HepG2 (cell line): ENCODE results near the gene H19. TPM values are rescaled to one million over a fixed set of nuclear protein-coding genes. Genes with fewer than 3 reads are reported as not detected.

Experiments used
- MTA1 ChIP-seq: sonication (generic); formaldehyde crosslinking; IDR thresholded peaks from 2 replicates; pipeline ENCODE4 v1.4.0; 2020; ENCODE audit warnings: missing genetic modification reagents, mild to moderate bottlenecking, borderline replicate concordance
- NKX3-1 ChIP-seq: sonication (generic); formaldehyde crosslinking; IDR thresholded peaks from 2 replicates; pipeline ENCODE4 v1.5.0; 2020; ENCODE audit warnings: missing genetic modification reagents
- SNRNP70 ChIP-seq: fragments of 200-400 bp; formaldehyde crosslinking; IDR thresholded peaks from 2 replicates; pipeline ENCODE4 v1.6.1; 2017; ENCODE audit warnings: mild to moderate bottlenecking, low read depth, low read length, moderate library complexity
- SRY ChIP-seq: sonication (generic); formaldehyde crosslinking; IDR thresholded peaks from 2 replicates; pipeline ENCODE4 v1.8.0; 2022; ENCODE audit warnings: mild to moderate bottlenecking, missing genetic modification reagents
- polyA plus RNA-seq, 8 experiments: library from polyadenylated mRNA; depleted of rRNA in 3 of 8; stranded (reverse) in 7 of 8; unstranded in 1 of 8; fragments of >200 nt; fragmentation: Illumina TruSeq in 4 of 8; extraction: Trizol in 4 of 8; gene quantifications; 2 replicates each; pipeline versions ENCODE4 v1.2.1 to v1.2.3, GENCODE V29; 2011 to 2016; ENCODE audit warnings: low read depth in 4 of 8, missing spikeins in 1 of 8, mixed read lengths in 1 of 8; ENCODE audit not compliant: insufficient read depth in 1 of 8
- total RNA-seq, 5 experiments: library from RNA; depleted of rRNA; stranded (reverse); fragments of >200 nt; fragmentation: Illumina TruSeq; extraction: Trizol; gene quantifications; 2 replicates each; pipeline ENCODE4 v1.2.3, GENCODE V29; 2016; ENCODE audit warnings: low read depth in 1 of 5
- TF ChIP-seq, protein P1 (sequence below): sonication (generic); formaldehyde crosslinking; IDR thresholded peaks from one replicate; pipeline ENCODE4 v1.5.1; 2020; ENCODE audit warnings: mild to moderate bottlenecking, missing genetic modification reagents; ENCODE audit errors: not compliant biosample characterization
- TF ChIP-seq, protein P2 (sequence below): sonication (generic); formaldehyde crosslinking; IDR thresholded peaks from 2 replicates; pipeline ENCODE4 v1.5.0; 2020; ENCODE audit warnings: missing genetic modification reagents, mild to moderate bottlenecking, borderline replicate concordance
- TF ChIP-seq, protein P3 (sequence below): sonication (generic); formaldehyde crosslinking; IDR thresholded peaks from 2 replicates; pipeline ENCODE4 v1.8.0; 2022; ENCODE audit warnings: mild to moderate bottlenecking, missing genetic modification reagents, moderate library complexity
- TF ChIP-seq, protein P4 (sequence below), 2 experiments: sonication (generic) in 1 of 2; formaldehyde crosslinking in 1 of 2; IDR thresholded peaks; 2 replicates each; pipeline versions ENCODE4 v1.5.1 to v1.6.1; 2011 to 2020; ENCODE audit warnings: borderline replicate concordance in 1 of 2, low read depth in 1 of 2, low read length in 1 of 2, mild to moderate bottlenecking in 1 of 2, missing genetic modification reagents in 1 of 2, moderate library complexity in 1 of 2
- TF ChIP-seq, protein P5 (sequence below): sonication (generic); formaldehyde crosslinking; IDR thresholded peaks from 2 replicates; pipeline ENCODE4 v1.5.0; 2020; ENCODE audit warnings: mild to moderate bottlenecking, missing genetic modification reagents

The H19 gene
- total and polyA plus RNA-seq, 2 of the 13 experiments (the other 11 are each of a cell fraction or from before 2014, with no cell fraction given) = 1.2 to 2.4 TPM

DNA sequence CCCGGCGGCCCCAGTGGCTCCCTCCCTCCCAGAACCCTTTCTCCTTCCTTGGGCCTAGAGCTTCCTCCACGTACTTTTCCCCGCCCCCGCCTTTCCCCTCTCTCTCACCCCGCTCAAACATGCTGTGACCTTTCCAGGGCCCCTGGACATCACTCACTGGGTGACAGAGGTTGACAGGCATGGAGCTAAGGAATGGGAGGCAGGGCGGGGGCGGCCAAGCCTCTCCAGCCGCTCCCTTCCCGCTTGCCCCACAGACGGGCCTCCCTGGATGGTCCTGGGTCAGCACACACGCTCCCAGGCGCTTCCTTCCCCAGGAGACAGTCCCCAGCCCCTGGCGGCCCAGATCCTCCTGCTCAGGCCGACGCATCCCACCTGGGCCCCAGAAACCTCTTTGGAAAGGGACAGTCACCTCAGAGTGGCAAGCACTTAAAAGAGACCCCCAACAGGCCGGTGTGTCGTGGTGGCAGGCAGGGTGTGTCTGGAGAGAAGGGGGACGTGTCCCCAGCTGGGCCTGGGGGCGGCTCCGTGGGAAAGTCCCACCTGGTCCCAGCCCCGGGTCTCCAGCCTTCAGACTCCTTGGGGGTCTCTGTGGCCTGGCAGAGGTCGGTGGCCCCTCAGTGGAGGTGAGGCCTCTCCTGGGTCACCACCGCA lies 8.8 kb downstream of the H19 start (continued):
- TF ChIP-seq, protein P1, sequence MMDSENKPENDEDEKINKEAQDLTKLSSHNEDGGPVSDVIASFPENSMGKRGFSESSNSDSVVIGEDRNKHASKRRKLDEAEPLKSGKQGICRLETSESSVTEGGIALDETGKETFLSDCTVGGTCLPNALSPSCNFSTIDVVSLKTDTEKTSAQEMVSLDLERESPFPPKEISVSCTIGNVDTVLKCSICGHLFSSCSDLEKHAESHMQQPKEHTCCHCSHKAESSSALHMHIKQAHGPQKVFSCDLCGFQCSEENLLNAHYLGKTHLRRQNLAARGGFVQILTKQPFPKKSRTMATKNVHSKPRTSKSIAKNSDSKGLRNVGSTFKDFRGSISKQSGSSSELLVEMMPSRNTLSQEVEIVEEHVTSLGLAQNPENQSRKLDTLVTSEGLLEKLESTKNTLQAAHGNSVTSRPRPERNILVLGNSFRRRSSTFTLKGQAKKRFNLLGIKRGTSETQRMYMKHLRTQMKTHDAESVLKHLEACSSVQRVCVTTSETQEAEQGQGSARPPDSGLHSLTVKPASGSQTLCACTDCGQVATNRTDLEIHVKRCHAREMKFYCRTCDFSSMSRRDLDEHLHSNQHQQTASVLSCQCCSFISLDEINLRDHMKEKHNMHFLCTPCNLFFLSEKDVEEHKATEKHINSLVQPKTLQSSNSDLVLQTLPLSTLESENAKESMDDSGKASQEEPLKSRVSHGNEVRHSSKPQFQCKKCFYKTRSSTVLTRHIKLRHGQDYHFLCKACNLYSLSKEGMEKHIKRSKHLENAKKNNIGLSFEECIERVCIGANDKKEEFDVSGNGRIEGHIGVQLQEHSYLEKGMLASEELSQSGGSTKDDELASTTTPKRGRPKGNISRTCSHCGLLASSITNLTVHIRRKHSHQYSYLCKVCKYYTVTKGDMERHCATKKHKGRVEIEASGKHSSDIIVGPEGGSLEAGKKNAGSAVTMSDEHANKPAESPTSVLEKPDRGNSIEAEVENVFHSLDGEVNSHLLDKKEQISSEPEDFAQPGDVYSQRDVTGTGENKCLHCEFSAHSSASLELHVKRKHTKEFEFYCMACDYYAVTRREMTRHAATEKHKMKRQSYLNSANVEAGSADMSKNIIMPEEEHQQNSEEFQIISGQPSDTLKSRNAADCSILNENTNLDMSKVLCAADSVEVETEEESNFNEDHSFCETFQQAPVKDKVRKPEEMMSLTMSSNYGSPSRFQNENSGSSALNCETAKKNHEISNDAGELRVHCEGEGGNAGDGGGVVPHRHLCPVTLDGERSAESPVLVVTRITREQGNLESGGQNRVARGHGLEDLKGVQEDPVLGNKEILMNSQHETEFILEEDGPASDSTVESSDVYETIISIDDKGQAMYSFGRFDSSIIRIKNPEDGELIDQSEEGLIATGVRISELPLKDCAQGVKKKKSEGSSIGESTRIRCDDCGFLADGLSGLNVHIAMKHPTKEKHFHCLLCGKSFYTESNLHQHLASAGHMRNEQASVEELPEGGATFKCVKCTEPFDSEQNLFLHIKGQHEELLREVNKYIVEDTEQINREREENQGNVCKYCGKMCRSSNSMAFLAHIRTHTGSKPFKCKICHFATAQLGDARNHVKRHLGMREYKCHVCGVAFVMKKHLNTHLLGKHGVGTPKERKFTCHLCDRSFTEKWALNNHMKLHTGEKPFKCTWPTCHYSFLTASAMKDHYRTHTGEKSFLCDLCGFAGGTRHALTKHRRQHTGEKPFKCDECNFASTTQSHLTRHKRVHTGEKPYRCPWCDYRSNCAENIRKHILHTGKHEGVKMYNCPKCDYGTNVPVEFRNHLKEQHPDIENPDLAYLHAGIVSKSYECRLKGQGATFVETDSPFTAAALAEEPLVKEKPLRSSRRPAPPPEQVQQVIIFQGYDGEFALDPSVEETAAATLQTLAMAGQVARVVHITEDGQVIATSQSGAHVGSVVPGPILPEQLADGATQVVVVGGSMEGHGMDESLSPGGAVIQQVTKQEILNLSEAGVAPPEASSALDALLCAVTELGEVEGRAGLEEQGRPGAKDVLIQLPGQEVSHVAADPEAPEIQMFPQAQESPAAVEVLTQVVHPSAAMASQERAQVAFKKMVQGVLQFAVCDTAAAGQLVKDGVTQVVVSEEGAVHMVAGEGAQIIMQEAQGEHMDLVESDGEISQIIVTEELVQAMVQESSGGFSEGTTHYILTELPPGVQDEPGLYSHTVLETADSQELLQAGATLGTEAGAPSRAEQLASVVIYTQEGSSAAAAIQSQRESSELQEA = no peak
- TF ChIP-seq, protein P2, sequence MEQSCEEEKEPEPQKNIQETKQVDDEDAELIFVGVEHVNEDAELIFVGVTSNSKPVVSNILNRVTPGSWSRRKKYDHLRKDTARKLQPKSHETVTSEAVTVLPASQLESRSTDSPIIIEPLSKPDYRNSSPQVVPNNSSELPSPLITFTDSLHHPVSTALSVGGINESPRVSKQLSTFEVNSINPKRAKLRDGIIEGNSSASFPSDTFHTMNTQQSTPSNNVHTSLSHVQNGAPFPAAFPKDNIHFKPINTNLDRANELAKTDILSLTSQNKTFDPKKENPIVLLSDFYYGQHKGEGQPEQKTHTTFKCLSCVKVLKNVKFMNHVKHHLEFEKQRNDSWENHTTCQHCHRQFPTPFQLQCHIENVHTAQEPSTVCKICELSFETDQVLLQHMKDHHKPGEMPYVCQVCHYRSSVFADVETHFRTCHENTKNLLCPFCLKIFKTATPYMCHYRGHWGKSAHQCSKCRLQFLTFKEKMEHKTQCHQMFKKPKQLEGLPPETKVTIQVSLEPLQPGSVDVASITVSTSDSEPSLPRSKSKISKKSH (CRISPR knock-in tag) = no peak
- TF ChIP-seq NKX3-1 = no peak
- TF ChIP-seq, protein P3, sequence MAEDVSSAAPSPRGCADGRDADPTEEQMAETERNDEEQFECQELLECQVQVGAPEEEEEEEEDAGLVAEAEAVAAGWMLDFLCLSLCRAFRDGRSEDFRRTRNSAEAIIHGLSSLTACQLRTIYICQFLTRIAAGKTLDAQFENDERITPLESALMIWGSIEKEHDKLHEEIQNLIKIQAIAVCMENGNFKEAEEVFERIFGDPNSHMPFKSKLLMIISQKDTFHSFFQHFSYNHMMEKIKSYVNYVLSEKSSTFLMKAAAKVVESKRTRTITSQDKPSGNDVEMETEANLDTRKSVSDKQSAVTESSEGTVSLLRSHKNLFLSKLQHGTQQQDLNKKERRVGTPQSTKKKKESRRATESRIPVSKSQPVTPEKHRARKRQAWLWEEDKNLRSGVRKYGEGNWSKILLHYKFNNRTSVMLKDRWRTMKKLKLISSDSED = no peak
- TF ChIP-seq, protein P4, sequence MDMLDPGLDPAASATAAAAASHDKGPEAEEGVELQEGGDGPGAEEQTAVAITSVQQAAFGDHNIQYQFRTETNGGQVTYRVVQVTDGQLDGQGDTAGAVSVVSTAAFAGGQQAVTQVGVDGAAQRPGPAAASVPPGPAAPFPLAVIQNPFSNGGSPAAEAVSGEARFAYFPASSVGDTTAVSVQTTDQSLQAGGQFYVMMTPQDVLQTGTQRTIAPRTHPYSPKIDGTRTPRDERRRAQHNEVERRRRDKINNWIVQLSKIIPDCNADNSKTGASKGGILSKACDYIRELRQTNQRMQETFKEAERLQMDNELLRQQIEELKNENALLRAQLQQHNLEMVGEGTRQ (IDR thresholded peaks at IDR 0.05; ENCODE audit: low read depth, low read length) = no peak
- TF ChIP-seq, protein P4 (CRISPR knock-in tag; IDR thresholded peaks at IDR 0.05; ENCODE audit: borderline replicate concordance) = no peak
- no peak for TF ChIP-seq SRY
- no peak for TF ChIP-seq SNRNP70
- TF ChIP-seq, protein P5, sequence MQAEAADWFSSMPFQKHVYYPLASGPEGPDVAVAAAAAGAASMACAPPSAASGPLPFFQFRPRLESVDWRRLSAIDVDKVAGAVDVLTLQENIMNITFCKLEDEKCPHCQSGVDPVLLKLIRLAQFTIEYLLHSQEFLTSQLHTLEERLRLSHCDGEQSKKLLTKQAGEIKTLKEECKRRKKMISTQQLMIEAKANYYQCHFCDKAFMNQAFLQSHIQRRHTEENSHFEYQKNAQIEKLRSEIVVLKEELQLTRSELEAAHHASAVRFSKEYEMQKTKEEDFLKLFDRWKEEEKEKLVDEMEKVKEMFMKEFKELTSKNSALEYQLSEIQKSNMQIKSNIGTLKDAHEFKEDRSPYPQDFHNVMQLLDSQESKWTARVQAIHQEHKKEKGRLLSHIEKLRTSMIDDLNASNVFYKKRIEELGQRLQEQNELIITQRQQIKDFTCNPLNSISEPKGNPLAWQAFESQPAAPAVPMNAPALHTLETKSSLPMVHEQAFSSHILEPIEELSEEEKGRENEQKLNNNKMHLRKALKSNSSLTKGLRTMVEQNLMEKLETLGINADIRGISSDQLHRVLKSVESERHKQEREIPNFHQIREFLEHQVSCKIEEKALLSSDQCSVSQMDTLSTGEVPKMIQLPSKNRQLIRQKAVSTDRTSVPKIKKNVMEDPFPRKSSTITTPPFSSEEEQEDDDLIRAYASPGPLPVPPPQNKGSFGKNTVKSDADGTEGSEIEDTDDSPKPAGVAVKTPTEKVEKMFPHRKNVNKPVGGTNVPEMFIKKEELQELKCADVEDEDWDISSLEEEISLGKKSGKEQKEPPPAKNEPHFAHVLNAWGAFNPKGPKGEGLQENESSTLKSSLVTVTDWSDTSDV (CRISPR knock-in tag) = no peak
- no peak for TF ChIP-seq MTA1
